HepG2 (cell line): ENCODE results near the gene VWCE. TPM values are rescaled to one million over a fixed set of nuclear protein-coding genes. Genes with fewer than 3 reads are reported as not detected.

Experiments
- BORCS8-MEF2B ChIP-seq: sonication (generic); formaldehyde crosslinking; IDR thresholded peaks from 2 replicates; pipeline ENCODE4 v1.8.0; 2022; ENCODE audit warnings: mild to moderate bottlenecking, missing genetic modification reagents
- FIP1L1 ChIP-seq: fragments of 200-400 bp; formaldehyde crosslinking; IDR thresholded peaks from 2 replicates; pipeline ENCODE4 v1.6.1; 2018; ENCODE audit warnings: low read depth, mild to moderate bottlenecking, low read length, moderate library complexity, borderline replicate concordance; ENCODE audit not compliant: insufficient read depth
- HDAC6 ChIP-seq: fragments of 200-600 bp; sonication (generic); IDR thresholded peaks from 2 replicates; pipeline ENCODE4 v1.7.0; 2017; ENCODE audit warnings: mild to moderate bottlenecking, antibody characterized with exemption, low read length, low read depth
- MEF2D ChIP-seq: sonication (generic); formaldehyde crosslinking; IDR thresholded peaks from 2 replicates; pipeline ENCODE4 v1.5.1; 2020; ENCODE audit warnings: mild to moderate bottlenecking, missing genetic modification reagents
- MYC ChIP-seq: sonication (generic); formaldehyde crosslinking; IDR thresholded peaks from 2 replicates; pipeline ENCODE4 v1.9.0; 2021; ENCODE audit warnings: missing genetic modification reagents, borderline replicate concordance
- NR3C1 ChIP-seq: sonication (generic); formaldehyde crosslinking; IDR thresholded peaks from 2 replicates; pipeline ENCODE4 v1.4.0; 2020; ENCODE audit warnings: missing genetic modification reagents
- RFX5 ChIP-seq: IDR thresholded peaks from 2 replicates; pipeline ENCODE4 v1.6.1; 2011; ENCODE audit warnings: low read depth, low read length, improper control_type of control experiment
- SIN3A ChIP-seq: IDR thresholded peaks from 2 replicates; pipeline ENCODE4 v1.6.1; 2011; ENCODE audit warnings: low read depth, mild to moderate bottlenecking, control low read depth, low read length, borderline replicate concordance
- SP2 ChIP-seq: sonication (generic); formaldehyde crosslinking; IDR thresholded peaks from 2 replicates; pipeline ENCODE4 v1.5.1; 2020; ENCODE audit warnings: mild to moderate bottlenecking, missing genetic modification reagents
- TCF7 ChIP-seq: sonication (generic); IDR thresholded peaks from 2 replicates; pipeline ENCODE4 v1.6.1; 2016; ENCODE audit warnings: antibody characterized with exemption, low read depth
- TGIF2 ChIP-seq: IDR thresholded peaks from 2 replicates; pipeline ENCODE4 v1.6.1; 2016; ENCODE audit warnings: control low read depth, missing compliant biosample characterization
- ZFP36 ChIP-seq: fragments of 150-350 bp; IDR thresholded peaks from 2 replicates; pipeline ENCODE4 v1.6.1; 2018; ENCODE audit warnings: borderline replicate concordance, low read length, low read depth; ENCODE audit not compliant: partially characterized antibody
- ZNF121 ChIP-seq: sonication (generic); formaldehyde crosslinking; IDR thresholded peaks from 2 replicates; pipeline ENCODE4 v1.5.0; 2020; ENCODE audit warnings: mild to moderate bottlenecking, missing genetic modification reagents
- ZNF17 ChIP-seq: sonication (generic); formaldehyde crosslinking; IDR thresholded peaks from 2 replicates; pipeline ENCODE4 v1.5.0; 2020; ENCODE audit warnings: mild to moderate bottlenecking, missing genetic modification reagents
- ZNF251 ChIP-seq: sonication (generic); formaldehyde crosslinking; IDR thresholded peaks from 2 replicates; pipeline ENCODE4 v1.9.0; 2021; ENCODE audit warnings: mild to moderate bottlenecking, missing genetic modification reagents
- ZNF33A ChIP-seq: sonication (generic); formaldehyde crosslinking; IDR thresholded peaks from 2 replicates; pipeline ENCODE4 v1.5.1; 2020; ENCODE audit warnings: missing genetic modification reagents, mild to moderate bottlenecking, moderate library complexity, borderline replicate concordance
- ZNF431 ChIP-seq: sonication (generic); formaldehyde crosslinking; IDR thresholded peaks from 2 replicates; pipeline ENCODE4 v1.9.0; 2022; ENCODE audit warnings: missing genetic modification reagents, low read depth, mild to moderate bottlenecking, borderline replicate concordance
- ZNF510 ChIP-seq: sonication (generic); formaldehyde crosslinking; IDR thresholded peaks from 2 replicates; pipeline ENCODE4 v1.4.0; 2020; ENCODE audit warnings: low read depth, mild to moderate bottlenecking, missing genetic modification reagents
- ZNF550 ChIP-seq: sonication (generic); formaldehyde crosslinking; IDR thresholded peaks from 2 replicates; pipeline ENCODE4 v1.4.0; 2020; ENCODE audit warnings: mild to moderate bottlenecking, missing genetic modification reagents, borderline replicate concordance
- ZNF678 ChIP-seq: sonication (generic); formaldehyde crosslinking; IDR thresholded peaks from 2 replicates; pipeline ENCODE4 v1.4.0; 2020; ENCODE audit warnings: mild to moderate bottlenecking, missing genetic modification reagents
- polyA plus RNA-seq, 8 experiments: library from polyadenylated mRNA; depleted of rRNA in 3 of 8; stranded (reverse) in 7 of 8; unstranded in 1 of 8; fragments of >200 nt; fragmentation: Illumina TruSeq in 4 of 8; extraction: Trizol in 4 of 8; gene quantifications; 2 replicates each; pipeline versions ENCODE4 v1.2.1 to v1.2.3, GENCODE V29; 2011 to 2016; ENCODE audit warnings: low read depth in 4 of 8, missing spikeins in 1 of 8, mixed read lengths in 1 of 8; ENCODE audit not compliant: insufficient read depth in 1 of 8
- total RNA-seq, 5 experiments: library from RNA; depleted of rRNA; stranded (reverse); fragments of >200 nt; fragmentation: Illumina TruSeq; extraction: Trizol; gene quantifications; 2 replicates each; pipeline ENCODE4 v1.2.3, GENCODE V29; 2016; ENCODE audit warnings: low read depth in 1 of 5
- TF ChIP-seq, protein P1 (sequence below): sonication (generic); formaldehyde crosslinking; IDR thresholded peaks from 2 replicates; pipeline ENCODE4 v1.4.0; 2020; ENCODE audit warnings: mild to moderate bottlenecking, missing genetic modification reagents
- TF ChIP-seq, protein P2 (sequence below): sonication (generic); formaldehyde crosslinking; IDR thresholded peaks from 2 replicates; pipeline ENCODE4 v1.5.0; 2020; ENCODE audit warnings: mild to moderate bottlenecking, missing genetic modification reagents
- TF ChIP-seq, protein P3 (sequence below): sonication (generic); formaldehyde crosslinking; IDR thresholded peaks from 2 replicates; pipeline ENCODE4 v1.4.0; 2020; ENCODE audit warnings: mild to moderate bottlenecking, low read depth, missing genetic modification reagents
- TF ChIP-seq, protein P4 (sequence below): IDR thresholded peaks from 2 replicates; pipeline ENCODE4 v1.6.1; 2016; ENCODE audit warnings: mild to moderate bottlenecking, missing biosample characterization, missing genetic modification reagents

The VWCE gene
- total and polyA plus RNA-seq, 2 of the 13 experiments (the other 11 are each of a cell fraction or from before 2014, with no cell fraction given), result 27.6 to 58.3 TPM

DNA sequence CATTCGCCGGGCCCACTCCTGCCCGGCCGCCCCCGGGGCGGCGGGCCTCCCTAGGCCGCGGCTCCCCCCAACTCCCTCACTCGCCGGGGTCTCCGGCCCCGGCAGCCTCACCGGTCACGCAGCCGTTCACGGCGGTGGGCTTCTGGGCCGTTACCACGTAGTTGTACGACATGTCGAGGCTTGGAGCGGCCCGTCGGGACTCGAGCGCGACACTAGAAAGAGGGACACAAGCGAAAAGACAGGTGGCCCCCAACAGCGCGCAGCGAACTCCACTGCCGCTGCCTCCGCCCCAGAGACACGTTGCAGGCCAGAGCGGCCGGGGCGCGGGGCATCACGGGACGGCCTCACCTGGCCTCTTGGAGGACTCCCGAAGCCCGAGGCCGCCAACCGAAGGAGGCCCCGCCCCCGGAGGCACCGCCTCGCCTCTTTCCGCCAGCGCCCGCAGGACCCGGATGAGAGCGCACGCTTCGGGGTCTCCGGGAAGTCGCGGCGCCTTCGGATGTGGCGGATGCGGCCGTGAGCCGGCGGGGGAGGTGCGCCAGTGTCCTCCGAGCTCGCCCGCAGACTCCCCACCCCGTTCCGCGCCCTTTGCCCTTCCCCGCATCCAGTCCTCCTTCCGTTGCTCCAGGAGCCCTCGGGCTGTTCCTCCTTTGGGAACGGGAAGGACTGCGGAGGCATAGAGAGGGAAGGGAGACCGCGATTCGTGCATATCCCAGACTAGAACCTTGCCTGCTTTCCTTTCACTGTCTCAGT, 37.9 kb upstream of the VWCE start, which contains the start of the genes DDB1 and TKFC (continued):
- TF ChIP-seq, protein P1, sequence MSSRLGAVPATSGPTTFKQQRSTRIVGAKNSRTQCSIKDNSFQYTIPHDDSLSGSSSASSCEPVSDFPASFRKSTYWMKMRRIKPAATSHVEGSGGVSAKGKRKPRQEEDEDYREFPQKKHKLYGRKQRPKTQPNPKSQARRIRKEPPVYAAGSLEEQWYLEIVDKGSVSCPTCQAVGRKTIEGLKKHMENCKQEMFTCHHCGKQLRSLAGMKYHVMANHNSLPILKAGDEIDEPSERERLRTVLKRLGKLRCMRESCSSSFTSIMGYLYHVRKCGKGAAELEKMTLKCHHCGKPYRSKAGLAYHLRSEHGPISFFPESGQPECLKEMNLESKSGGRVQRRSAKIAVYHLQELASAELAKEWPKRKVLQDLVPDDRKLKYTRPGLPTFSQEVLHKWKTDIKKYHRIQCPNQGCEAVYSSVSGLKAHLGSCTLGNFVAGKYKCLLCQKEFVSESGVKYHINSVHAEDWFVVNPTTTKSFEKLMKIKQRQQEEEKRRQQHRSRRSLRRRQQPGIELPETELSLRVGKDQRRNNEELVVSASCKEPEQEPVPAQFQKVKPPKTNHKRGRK (CRISPR knock-in tag), result no peak; the same call in 1 of the 2 replicates
- TF ChIP-seq FIP1L1 (no peak), ZNF251 (CRISPR knock-in tag) (no peak), ZNF17 (CRISPR knock-in tag) (no peak), ZFP36 (no peak), HDAC6 (no peak), ZNF510 (CRISPR knock-in tag) (no peak), BORCS8-MEF2B (peak; percentile 86), ZNF121 (CRISPR knock-in tag) (no peak), ZNF678 (no peak), NR3C1 (CRISPR knock-in tag) (no peak), ZNF33A (no peak), SIN3A (peak; percentile 92; the same call in 1 of the 2 replicates), RFX5 (no peak), ZNF550 (CRISPR knock-in tag) (0 out of 2 replicates have a peak, but pooled peaks have one; percentile 20), MYC (peak; percentile 97), TGIF2 (CRISPR knock-in tag) (peak; percentile 85), TCF7 (no peak), MEF2D (peak; percentile 73), SP2 (peak; percentile 67), ZNF431 (CRISPR knock-in tag) (peak; percentile 66; the same call in 1 of the 2 replicates)
- TF ChIP-seq, protein P2, sequence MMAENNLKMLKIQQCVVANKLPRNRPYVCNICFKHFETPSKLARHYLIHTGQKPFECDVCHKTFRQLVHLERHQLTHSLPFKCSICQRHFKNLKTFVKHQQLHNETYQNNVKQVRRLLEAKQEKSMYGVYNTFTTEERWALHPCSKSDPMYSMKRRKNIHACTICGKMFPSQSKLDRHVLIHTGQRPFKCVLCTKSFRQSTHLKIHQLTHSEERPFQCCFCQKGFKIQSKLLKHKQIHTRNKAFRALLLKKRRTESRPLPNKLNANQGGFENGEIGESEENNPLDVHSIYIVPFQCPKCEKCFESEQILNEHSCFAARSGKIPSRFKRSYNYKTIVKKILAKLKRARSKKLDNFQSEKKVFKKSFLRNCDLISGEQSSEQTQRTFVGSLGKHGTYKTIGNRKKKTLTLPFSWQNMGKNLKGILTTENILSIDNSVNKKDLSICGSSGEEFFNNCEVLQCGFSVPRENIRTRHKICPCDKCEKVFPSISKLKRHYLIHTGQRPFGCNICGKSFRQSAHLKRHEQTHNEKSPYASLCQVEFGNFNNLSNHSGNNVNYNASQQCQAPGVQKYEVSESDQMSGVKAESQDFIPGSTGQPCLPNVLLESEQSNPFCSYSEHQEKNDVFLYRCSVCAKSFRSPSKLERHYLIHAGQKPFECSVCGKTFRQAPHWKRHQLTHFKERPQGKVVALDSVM (CRISPR knock-in tag), result peak; percentile 94
- TF ChIP-seq, protein P3, sequence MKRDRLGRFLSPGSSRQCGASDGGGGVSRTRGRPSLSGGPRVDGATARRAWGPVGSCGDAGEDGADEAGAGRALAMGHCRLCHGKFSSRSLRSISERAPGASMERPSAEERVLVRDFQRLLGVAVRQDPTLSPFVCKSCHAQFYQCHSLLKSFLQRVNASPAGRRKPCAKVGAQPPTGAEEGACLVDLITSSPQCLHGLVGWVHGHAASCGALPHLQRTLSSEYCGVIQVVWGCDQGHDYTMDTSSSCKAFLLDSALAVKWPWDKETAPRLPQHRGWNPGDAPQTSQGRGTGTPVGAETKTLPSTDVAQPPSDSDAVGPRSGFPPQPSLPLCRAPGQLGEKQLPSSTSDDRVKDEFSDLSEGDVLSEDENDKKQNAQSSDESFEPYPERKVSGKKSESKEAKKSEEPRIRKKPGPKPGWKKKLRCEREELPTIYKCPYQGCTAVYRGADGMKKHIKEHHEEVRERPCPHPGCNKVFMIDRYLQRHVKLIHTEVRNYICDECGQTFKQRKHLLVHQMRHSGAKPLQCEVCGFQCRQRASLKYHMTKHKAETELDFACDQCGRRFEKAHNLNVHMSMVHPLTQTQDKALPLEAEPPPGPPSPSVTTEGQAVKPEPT, result peak; percentile 19; the same call in 1 of the 2 replicates
- TF ChIP-seq, protein P4, sequence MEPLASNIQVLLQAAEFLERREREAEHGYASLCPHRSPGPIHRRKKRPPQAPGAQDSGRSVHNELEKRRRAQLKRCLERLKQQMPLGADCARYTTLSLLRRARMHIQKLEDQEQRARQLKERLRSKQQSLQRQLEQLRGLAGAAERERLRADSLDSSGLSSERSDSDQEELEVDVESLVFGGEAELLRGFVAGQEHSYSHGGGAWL (CRISPR knock-in tag), result peak; percentile 87
